B cell (primary cell): ENCODE measurements around the gene CCKAR. TPM values are rescaled to one million over a fixed set of nuclear protein-coding genes. Genes with fewer than 3 reads are reported as not detected.

Source experiments
- ATAC-seq: fragments of 200-7000 bp; cut with Tn5 transposase; one replicate; pipeline ENCODE4 v1.10.0; 2021; ENCODE audit warnings: low read depth, mild to moderate bottlenecking, moderate number of reproducible peaks, moderate library complexity
- CTCF ChIA-PET: fragments of 350-600 bp; sonication (Branson Sonifier 250); formaldehyde crosslinking; loops from one replicate; lab custom pipeline; 2021; ENCODE audit warnings: antibody characterized with exemption, inconsistent platforms; lab: Charles Lee
- POLR2A ChIA-PET: fragments of 350-600 bp; sonication (Branson Sonifier 250); formaldehyde crosslinking; loops from one replicate; lab custom pipeline; 2021; ENCODE audit warnings: antibody characterized with exemption; lab: Charles Lee
- DNase-seq: peaks from one replicate; pipeline ENCODE4 v3.0.0; 2013
- H2AFZ ChIP-seq: 2 replicates; pipeline ENCODE4 v1.6.1; 2012; ENCODE audit warnings: mild to moderate bottlenecking, low read depth, low read length; ENCODE audit not compliant: insufficient read depth, poor library complexity, severe bottlenecking
- H3K27ac ChIP-seq, 2 donors: 1 replicate in 1 of 2; 2 replicates in 1 of 2; pipeline ENCODE4 v1.5.1; 2012 to 2013; ENCODE audit warnings: low read length in 2 of 2, mild to moderate bottlenecking in 2 of 2, moderate library complexity in 1 of 2
- H3K27me3 ChIP-seq, 4 experiments: fragments of 200-600 bp in 1 of 4; sonication (generic) in 1 of 4; replicated peaks in 1 of 4; 1 replicate in 2 of 4; 2 replicates in 2 of 4; pipeline versions ENCODE4 v1.6.1 to v1.7.0; 2013 to 2016; ENCODE audit warnings: low read length in 3 of 4, mild to moderate bottlenecking in 2 of 4, mixed read lengths in 1 of 4, moderate library complexity in 1 of 4; ENCODE audit not compliant: insufficient read depth in 4 of 4, control insufficient read depth in 3 of 4; ENCODE audit errors: control extremely low read depth in 1 of 4
- H3K36me3 ChIP-seq, 2 experiments: replicated peaks in 1 of 2; 1 replicate in 1 of 2; 2 replicates in 1 of 2; pipeline versions ENCODE4 v1.6.1 to v1.7.1; 2013; ENCODE audit warnings: low read length in 1 of 2; ENCODE audit not compliant: insufficient read depth in 2 of 2, control insufficient read depth in 1 of 2; ENCODE audit errors: control extremely low read depth in 1 of 2, extremely low read depth in 1 of 2
- H3K4me1 ChIP-seq, 2 donors: fragments of 200-600 bp in 1 of 2; sonication (generic) in 1 of 2; 1 replicate in 1 of 2; 2 replicates in 1 of 2; pipeline versions ENCODE4 v1.5.1 to v1.6.1; 2013 to 2017; ENCODE audit warnings: low read length in 2 of 2; ENCODE audit not compliant: control insufficient read depth in 2 of 2, insufficient read depth in 2 of 2
- H3K4me2 ChIP-seq: replicated peaks from 2 replicates; pipeline ENCODE3; 2012; ENCODE audit warnings: mild to moderate bottlenecking, low read depth, low read length; ENCODE audit not compliant: poor library complexity, severe bottlenecking
- H3K4me3 ChIP-seq, 5 experiments: fragments of 200-600 bp in 1 of 5; sonication (generic) in 1 of 5; 1 replicate in 3 of 5; 2 replicates in 2 of 5; pipeline versions ENCODE4 v1.5.1 to v1.7.0; 2011 to 2016; ENCODE audit warnings: low read length in 4 of 5, mild to moderate bottlenecking in 4 of 5, low read depth in 2 of 5, control low read depth in 1 of 5, moderate library complexity in 1 of 5; ENCODE audit not compliant: insufficient read depth in 1 of 5; ENCODE audit errors: control extremely low read depth in 1 of 5, extremely low read depth in 1 of 5
- H3K79me2 ChIP-seq: fragments of 200-600 bp; sonication (generic); one replicate; pipeline ENCODE4 v1.6.0; 2016; ENCODE audit warnings: low read length; ENCODE audit not compliant: control insufficient read depth, insufficient read depth
- H3K9ac ChIP-seq: fragments of 200-600 bp; sonication (generic); 2 replicates; pipeline ENCODE4 v1.6.1; 2017; ENCODE audit warnings: mild to moderate bottlenecking, low read length, moderate library complexity
- H3K9me3 ChIP-seq, 3 donors: one replicate each; pipeline versions ENCODE4 v1.6.1 to v1.7.1; 2013; ENCODE audit warnings: low read length in 2 of 3; ENCODE audit not compliant: control insufficient read depth in 2 of 3, insufficient read depth in 1 of 3; ENCODE audit errors: control extremely low read depth in 1 of 3
- H4K20me1 ChIP-seq: 2 replicates; pipeline ENCODE4 v1.6.0; 2012; ENCODE audit warnings: mild to moderate bottlenecking, low read length; ENCODE audit not compliant: insufficient read depth, control insufficient read depth, poor library complexity, severe bottlenecking
- H3K27ac Mint-ChIP-seq: one replicate; pipeline ENCODE4 v1.8.0; 2021; ENCODE audit warnings: mixed read lengths
- H3K27me3 Mint-ChIP-seq: one replicate; pipeline ENCODE4 v1.8.0; 2021; ENCODE audit warnings: mixed read lengths
- H3K4me1 Mint-ChIP-seq: one replicate; pipeline ENCODE4 v1.8.0; 2021; ENCODE audit warnings: mixed read lengths
- H3K4me3 Mint-ChIP-seq: one replicate; pipeline ENCODE4 v1.8.0; 2021; ENCODE audit warnings: mixed read lengths
- H3K9me3 Mint-ChIP-seq: one replicate; pipeline ENCODE4 v1.8.0; 2022; ENCODE audit warnings: mixed read lengths; ENCODE audit not compliant: insufficient read depth
- EZH2 ChIP-seq: IDR thresholded peaks from 2 replicates; pipeline ENCODE4 v1.6.1; 2012; ENCODE audit warnings: borderline replicate concordance, low read depth, mild to moderate bottlenecking, moderate library complexity, low read length; ENCODE audit not compliant: insufficient read depth, poor library complexity, severe bottlenecking
- WGBS: methylation state at CpG from one replicate; pipeline ENCODE4 v1.1.5; 2013; ENCODE audit warnings: missing lambda C conversion rate; ENCODE audit not compliant: insufficient coverage; 5-methylcytosine and 5-hydroxymethylcytosine counted together
- intact Hi-C: fragments of 100-400 bp; cut with micrococcal nuclease; formaldehyde crosslinking; loops from one replicate; pipeline ENCODE4 v1.10.0; 2022
- polyA plus RNA-seq: library from polyadenylated mRNA; depleted of rRNA; stranded (reverse); fragments of >200 nt; gene quantifications from 2 replicates; pipeline ENCODE4 v1.2.3, GENCODE V29; 2012
- total RNA-seq, 2 donors: library from RNA; stranded (reverse); fragments of 120-200 nt in 1 of 2; gene quantifications; 1 replicate in 1 of 2; 2 replicates in 1 of 2; pipeline versions ENCODE4 v1.2.3 to v1.2.4, GENCODE V29; 2013 to 2022
- TF ChIP-seq, protein P1 (sequence below): fragments of 200-600 bp; IDR thresholded peaks from one replicate; pipeline ENCODE4 v1.8.0; 2022; ENCODE audit warnings: antibody characterized with exemption, mild to moderate bottlenecking

The CCKAR gene
- total and polyA plus RNA-seq, 2 donors (not counting 1 experiment from before 2014, with no cell fraction given), result not detected

- Histone ChIP-seq H3K4me1 (peaks cover 3 to 4% of the 10 kb centered on the region in 2 donors), H4K20me1 (no peaks in the 10 kb centered on the region), H3K27ac (no peak overlapping the region), H3K79me2 (no peaks in the 10 kb centered on the region), H3K27me3 (peaks cover 0 to 2% (median 0%) of the 10 kb centered on the region in 4 experiments), H3K4me2 (no peak overlapping the region), H3K9me3 (peaks cover 0 to 4% (median 3%) of the 10 kb centered on the region in 3 donors), H3K9ac (no peak overlapping the region), H2AFZ (no peak overlapping the region), H3K4me3 (no peak overlapping the region), H3K36me3 (no peaks in the 10 kb centered on the region)
- DNase-seq (no peak), ATAC-seq (no peak)
- intact Hi-C loops, result no loop called here
- ChIA-PET CTCF (interaction anchor here (0.8 to 9.7 kb wide), 2 partner anchors 44 to 553 kb away, joined by 3 to 125 read pairs; no protein-coding TSS in a partner anchor), POLR2A (no interaction called here)
- Mint-ChIP-seq H3K4me1 (peaks cover 4% of the 10 kb centered on the region), H3K9me3 (no peaks in the 10 kb centered on the region), H3K4me3 (no peak overlapping the region), H3K27ac (no peak overlapping the region), H3K27me3 (peaks cover 12% of the 10 kb centered on the region)
- no peak for TF ChIP-seq EZH2
- TF ChIP-seq, protein P1, sequence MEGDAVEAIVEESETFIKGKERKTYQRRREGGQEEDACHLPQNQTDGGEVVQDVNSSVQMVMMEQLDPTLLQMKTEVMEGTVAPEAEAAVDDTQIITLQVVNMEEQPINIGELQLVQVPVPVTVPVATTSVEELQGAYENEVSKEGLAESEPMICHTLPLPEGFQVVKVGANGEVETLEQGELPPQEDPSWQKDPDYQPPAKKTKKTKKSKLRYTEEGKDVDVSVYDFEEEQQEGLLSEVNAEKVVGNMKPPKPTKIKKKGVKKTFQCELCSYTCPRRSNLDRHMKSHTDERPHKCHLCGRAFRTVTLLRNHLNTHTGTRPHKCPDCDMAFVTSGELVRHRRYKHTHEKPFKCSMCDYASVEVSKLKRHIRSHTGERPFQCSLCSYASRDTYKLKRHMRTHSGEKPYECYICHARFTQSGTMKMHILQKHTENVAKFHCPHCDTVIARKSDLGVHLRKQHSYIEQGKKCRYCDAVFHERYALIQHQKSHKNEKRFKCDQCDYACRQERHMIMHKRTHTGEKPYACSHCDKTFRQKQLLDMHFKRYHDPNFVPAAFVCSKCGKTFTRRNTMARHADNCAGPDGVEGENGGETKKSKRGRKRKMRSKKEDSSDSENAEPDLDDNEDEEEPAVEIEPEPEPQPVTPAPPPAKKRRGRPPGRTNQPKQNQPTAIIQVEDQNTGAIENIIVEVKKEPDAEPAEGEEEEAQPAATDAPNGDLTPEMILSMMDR, result no peak
- WGBS, result 97% methylated on average over 2 of the region's 3 CpGs
Measured at GRCh38 chr4:26454961-26455360, 35.3 kb downstream of the CCKAR start.

DNA sequence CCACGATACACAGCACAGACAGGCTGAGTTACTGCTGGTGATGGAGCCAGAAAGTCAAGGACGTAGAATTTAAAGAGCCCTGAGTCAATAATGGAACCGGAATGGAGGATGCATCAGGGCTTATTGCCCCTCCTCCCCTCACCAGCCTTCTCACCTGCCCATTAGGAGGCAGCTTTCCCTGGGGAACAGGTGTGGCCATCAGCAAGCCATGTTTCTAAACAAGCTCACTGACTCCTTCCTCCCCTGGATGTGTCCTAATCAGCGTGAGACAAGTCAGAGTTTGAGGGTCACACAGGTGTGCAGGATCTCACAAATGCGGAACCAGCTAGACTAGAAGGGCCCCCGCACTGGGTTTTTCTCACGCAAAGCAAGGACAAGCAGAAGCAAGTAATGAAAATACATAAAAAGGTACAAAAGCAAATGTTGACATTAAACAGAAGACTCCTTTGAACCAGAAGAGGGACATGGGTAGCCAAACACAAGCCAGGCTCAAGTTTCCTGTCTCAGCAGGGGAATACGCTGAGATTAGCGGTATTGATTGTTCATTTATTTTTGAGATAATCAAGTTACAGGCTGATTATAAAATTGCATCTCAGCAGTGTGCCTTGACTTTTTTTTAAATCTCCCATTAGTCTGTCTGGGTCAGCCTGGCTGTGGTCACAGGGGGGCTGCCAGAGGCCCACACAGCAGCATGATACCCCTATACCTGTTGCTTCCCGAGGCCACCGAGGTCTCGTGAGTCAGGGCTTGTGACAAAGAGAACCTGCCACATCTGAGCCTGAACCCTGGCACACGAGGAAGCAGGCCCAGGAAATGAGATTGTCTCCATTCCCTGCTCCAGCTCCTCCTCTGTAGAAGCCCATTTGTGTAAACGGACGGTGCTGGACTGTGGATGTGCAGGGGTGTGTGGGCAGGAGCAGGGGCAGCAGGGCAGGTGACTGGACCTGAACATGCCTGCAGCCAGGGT, 37.4 kb downstream of the CCKAR start:
- H3K27ac ChIP-seq, result no peak overlapping the region
- H3K4me1 ChIP-seq, result no peaks in the 10 kb centered on the region
- no peaks in the 10 kb centered on the region for H3K79me2 ChIP-seq
- H3K4me2 ChIP-seq, result no peak overlapping the region
- Mint-ChIP-seq H3K9me3 (no peaks in the 10 kb centered on the region), H3K4me3 (no peak overlapping the region), H3K27ac (no peak overlapping the region), H3K27me3 (peaks cover 16% of the 10 kb centered on the region), H3K4me1 (no peaks in the 10 kb centered on the region)
- peaks cover 1 to 4% (median 3%) of the 10 kb centered on the region in 3 donors for H3K9me3 ChIP-seq
- H4K20me1 ChIP-seq, result no peaks in the 10 kb centered on the region
- ATAC-seq, result no peak
- no peak overlapping the region for H3K4me3 ChIP-seq
- intact Hi-C loops, result no loop called here
- H3K36me3 ChIP-seq, result no peaks in the 10 kb centered on the region
- CTCF ChIA-PET, result interaction anchor here (0.7 to 1.3 kb wide), 3 partner anchors 8 to 557 kb away, joined by 3 to 5 read pairs (median 3); no protein-coding TSS in a partner anchor
- H3K9ac ChIP-seq, result no peak overlapping the region
- no peak overlapping the region for H2AFZ ChIP-seq
- POLR2A ChIA-PET, result no interaction called here
- no peak for TF ChIP-seq EZH2
- TF ChIP-seq, protein P1, result no peak
- 94% methylated on average over 14 of the region's 15 CpGs for WGBS
- no peak for DNase-seq
- H3K27me3 ChIP-seq, result peaks cover 0 to 2% (median 0%) of the 10 kb centered on the region in 4 experiments
